ENCODE measurements around the gene RRAS2. TPM values are rescaled to one million over a fixed set of nuclear protein-coding genes. Genes with fewer than 3 reads are reported as not detected.

RRAS2 gene
- total RNA-seq, 1 experiment from 2014 or later: 164 TPM

DNA sequence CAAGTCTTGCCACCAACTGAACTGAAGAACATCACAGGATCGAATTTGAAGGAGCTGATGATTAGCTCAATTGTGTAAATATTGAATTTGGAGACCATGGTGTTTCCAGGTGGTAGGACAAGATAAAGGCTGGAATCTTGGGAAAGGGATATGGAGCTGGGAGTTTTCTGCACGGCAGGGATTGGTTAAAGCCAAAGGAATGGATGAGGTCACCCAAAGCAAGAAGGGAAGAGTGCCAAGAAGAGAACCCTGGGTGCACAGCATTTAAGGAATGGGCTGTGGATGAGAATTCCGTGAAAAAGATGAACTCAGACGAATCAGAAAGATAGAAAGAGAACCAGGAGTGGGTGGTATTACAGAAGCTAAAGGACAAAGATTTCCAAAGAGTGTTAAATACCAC lies 29.4 kb upstream of the RRAS2 start:
- Mint-ChIP-seq H3K27me3 (ENCODE audit: low read depth) (no peaks in the 10 kb centered on the region), H3K4me3 (no peak overlapping the region), H3K4me1 (peaks cover 14% of the 10 kb centered on the region), H3K36me3 (no peaks in the 10 kb centered on the region), H3K9me3 (no peaks in the 10 kb centered on the region), H3K27ac (no peak overlapping the region)
- ATAC-seq (no peak), DNase-seq (ENCODE audit: low spot score) (no peak)
- ChIA-PET POLR2A (no interaction called here), CTCF (interaction anchor here (0.9 to 2.0 kb wide), 5 partner anchors 25 to 88 kb away, joined by 4 to 11 read pairs (median 5); no protein-coding TSS in a partner anchor)
- TF ChIP-seq ZNF317 (CRISPR knock-in tag; IDR thresholded peaks at IDR 0.05; ENCODE audit: borderline replicate concordance, low read depth) (no peak), NR1H2 (CRISPR knock-in tag; IDR thresholded peaks at IDR 0.05) (no peak), ETV6 (CRISPR knock-in tag; IDR thresholded peaks at IDR 0.05) (no peak)
- TF ChIP-seq, protein P1, sequence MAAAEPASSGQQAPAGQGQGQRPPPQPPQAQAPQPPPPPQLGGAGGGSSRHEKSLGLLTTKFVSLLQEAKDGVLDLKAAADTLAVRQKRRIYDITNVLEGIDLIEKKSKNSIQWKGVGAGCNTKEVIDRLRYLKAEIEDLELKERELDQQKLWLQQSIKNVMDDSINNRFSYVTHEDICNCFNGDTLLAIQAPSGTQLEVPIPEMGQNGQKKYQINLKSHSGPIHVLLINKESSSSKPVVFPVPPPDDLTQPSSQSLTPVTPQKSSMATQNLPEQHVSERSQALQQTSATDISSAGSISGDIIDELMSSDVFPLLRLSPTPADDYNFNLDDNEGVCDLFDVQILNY (CRISPR knock-in tag; IDR thresholded peaks at IDR 0.05): no peak

DNA sequence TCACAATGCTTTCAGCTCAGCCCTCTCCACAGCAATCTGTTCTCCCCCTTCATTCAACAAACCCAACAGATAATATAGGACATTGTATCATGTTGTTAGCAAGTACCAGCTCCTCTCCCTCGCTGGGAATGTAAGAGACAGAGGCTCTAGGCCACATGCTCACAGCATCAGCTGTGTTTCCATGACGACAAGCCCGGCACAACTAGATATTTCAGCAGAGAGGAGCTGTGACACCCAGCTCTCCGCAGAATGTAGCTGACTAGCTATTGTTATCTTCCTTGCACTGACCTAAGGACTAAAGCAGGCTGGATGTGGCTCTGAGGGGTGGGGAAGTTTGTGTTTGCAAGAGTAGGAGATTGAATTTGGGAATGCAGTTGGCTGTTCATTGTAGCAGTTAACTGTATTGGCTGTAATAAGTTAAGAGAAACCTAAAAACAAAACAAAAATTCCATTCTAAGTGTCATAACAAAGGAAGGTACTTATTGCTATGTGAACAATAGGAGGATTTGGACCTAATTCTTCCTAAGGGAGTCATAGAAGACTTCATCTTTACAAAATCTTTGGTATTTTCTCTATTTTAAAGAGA lies 28.0 kb upstream of the RRAS2 start:
- peak; percentile 94 for ATAC-seq
- Mint-ChIP-seq H3K4me3 (no peak overlapping the region), H3K27ac (no peak overlapping the region), H3K36me3 (no peaks in the 10 kb centered on the region), H3K9me3 (no peaks in the 10 kb centered on the region), H3K4me1 (peaks cover 14% of the 10 kb centered on the region), H3K27me3 (ENCODE audit: low read depth) (peaks cover 11% of the 10 kb centered on the region)
- peak; percentile 53 for DNase-seq (ENCODE audit: low spot score)
- TF ChIP-seq TEAD4 (CRISPR knock-in tag; IDR thresholded peaks at IDR 0.05) (no peak), ZNF396 (CRISPR knock-in tag; IDR thresholded peaks at IDR 0.05; ENCODE audit: borderline replicate concordance) (no peak), JUN (CRISPR knock-in tag; IDR thresholded peaks at IDR 0.05) (no peak), ELF4 (CRISPR knock-in tag; IDR thresholded peaks at IDR 0.05; ENCODE audit: low read depth) (no peak), OVOL2 (CRISPR knock-in tag; IDR thresholded peaks at IDR 0.05; ENCODE audit: borderline replicate concordance) (no peak), ZNF219 (CRISPR knock-in tag; IDR thresholded peaks at IDR 0.05; ENCODE audit: borderline replicate concordance) (no peak), MYBL2 (CRISPR knock-in tag; IDR thresholded peaks at IDR 0.05) (no peak)
- TF ChIP-seq, protein P2, sequence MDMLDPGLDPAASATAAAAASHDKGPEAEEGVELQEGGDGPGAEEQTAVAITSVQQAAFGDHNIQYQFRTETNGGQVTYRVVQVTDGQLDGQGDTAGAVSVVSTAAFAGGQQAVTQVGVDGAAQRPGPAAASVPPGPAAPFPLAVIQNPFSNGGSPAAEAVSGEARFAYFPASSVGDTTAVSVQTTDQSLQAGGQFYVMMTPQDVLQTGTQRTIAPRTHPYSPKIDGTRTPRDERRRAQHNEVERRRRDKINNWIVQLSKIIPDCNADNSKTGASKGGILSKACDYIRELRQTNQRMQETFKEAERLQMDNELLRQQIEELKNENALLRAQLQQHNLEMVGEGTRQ (CRISPR knock-in tag; IDR thresholded peaks at IDR 0.05): peak; percentile 49
- CTCF ChIA-PET: interaction anchor here (0.6 to 2.0 kb wide), 11 partner anchors 11 to 86 kb away, joined by 3 to 15 read pairs (median 6); no protein-coding TSS in a partner anchor
- POLR2A ChIA-PET: interaction anchor here (0.7 to 1.0 kb wide), 2 partner anchors 26 to 59 kb away, joined by 3 to 4 read pairs; no protein-coding TSS in a partner anchor

DNA sequence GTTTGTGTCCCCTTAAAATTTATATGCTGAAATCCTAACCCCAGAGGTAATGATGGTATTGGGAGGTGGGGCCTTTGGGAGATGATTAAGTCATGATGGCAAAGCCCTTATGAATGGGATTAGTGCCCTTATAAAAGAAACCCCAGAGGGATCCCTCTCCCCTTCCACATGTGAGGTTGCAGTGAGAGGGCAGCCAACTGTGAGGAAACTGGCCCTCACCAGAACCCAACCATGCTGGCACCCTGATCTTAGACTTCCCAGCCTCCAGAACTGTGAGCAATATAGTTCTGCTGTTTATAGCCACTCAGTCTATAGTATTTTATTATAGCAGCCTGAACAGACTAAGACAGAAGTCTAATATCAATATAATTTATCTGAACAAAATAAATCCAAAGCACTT lies 27.1 kb upstream of the RRAS2 start:
- ChIA-PET CTCF (interaction anchor here (1.2 kb wide), 1 partner anchor 69 kb away, joined by 6 read pairs; no protein-coding TSS in a partner anchor), POLR2A (no interaction called here)

More for the DNA sequence above, 27.1 kb upstream of the RRAS2 start:
- Mint-ChIP-seq H3K27me3 (ENCODE audit: low read depth) (peaks cover 18% of the 10 kb centered on the region), H3K27ac (no peak overlapping the region), H3K36me3 (no peaks in the 10 kb centered on the region), H3K4me1 (peaks cover 20% of the 10 kb centered on the region), H3K9me3 (no peaks in the 10 kb centered on the region), H3K4me3 (no peak overlapping the region)
- ATAC-seq: no peak
- DNase-seq (ENCODE audit: low spot score): no peak
- no peak for TF ChIP-seq ZSCAN18 (CRISPR knock-in tag; IDR thresholded peaks at IDR 0.05)
- TF ChIP-seq SP1 (CRISPR knock-in tag; conservative IDR thresholded peaks at IDR 0.05): no peak
- TF ChIP-seq, protein P1 (CRISPR knock-in tag; IDR thresholded peaks at IDR 0.05): no peak
- TF ChIP-seq ETV6 (CRISPR knock-in tag; IDR thresholded peaks at IDR 0.05): no peak

All from WTC11 (cell line).